Measurements from ENCODE around the gene GSTM1.
"Not testable (repeated sequence)": the region's sequence is repeated elsewhere in the genome, so short reads cannot be mapped to it uniquely, and the experiment has no call there.

Gene GSTM1

DNA sequence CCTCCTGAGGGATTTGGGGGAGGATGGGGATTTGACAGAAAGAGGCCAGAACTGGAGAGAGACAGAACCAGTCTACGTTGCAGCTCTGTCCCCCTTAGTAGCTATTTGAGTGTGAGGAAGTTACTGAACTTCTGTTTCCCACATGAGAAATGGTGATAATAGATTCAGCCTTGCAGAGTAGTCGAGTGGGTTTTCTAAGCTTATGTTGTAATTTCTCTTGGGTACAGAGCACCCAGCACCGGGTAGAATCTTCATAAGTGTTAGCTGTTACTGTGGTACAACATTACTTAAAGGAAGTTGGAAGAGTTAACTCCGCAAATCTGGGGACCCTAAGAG, 27.0 kb upstream of the GSTM1 start:
- not testable (repeated sequence) for DNase-seq

DNA sequence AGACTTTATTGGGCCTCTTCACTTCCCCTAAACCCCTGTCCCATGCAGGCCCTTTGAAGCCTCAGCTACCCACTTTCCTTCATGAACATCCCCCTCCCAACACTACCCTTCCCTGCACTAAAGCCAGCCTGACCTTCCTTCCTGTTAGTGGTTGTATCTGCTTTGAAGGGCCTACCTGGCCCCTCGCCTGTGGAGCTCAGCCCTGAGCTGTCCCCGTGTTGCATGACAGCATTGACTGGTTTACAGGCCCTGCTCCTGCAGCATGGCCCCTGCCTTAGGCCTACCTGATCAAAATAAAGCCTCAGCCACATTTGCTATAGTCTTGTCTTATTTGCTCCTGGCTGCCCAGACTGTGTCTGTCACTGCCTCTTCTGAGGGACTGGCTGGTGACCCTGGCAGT, 26.2 kb upstream of the GSTM1 start:
- DNase-seq: no peak

DNA sequence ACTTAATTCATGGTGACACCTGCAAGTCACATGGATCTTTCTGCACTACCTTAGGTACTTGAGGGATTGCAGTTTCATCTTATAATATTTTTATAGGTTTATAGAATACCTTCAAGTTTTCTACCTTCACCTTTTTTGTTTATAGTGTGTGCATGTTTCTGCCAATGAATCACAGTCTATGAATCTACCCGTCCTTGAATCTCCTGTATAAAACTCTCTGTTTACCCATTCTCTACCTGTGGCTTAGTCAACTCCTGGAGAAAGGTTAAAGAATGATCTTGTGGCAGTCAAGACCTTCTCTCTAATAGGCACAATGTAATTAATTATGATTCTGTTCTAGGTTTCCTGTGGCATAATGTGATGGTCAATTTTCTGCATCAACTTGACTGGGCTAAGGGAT, 22.9 kb upstream of the GSTM1 start:
- DNase-seq: no peak

DNA sequence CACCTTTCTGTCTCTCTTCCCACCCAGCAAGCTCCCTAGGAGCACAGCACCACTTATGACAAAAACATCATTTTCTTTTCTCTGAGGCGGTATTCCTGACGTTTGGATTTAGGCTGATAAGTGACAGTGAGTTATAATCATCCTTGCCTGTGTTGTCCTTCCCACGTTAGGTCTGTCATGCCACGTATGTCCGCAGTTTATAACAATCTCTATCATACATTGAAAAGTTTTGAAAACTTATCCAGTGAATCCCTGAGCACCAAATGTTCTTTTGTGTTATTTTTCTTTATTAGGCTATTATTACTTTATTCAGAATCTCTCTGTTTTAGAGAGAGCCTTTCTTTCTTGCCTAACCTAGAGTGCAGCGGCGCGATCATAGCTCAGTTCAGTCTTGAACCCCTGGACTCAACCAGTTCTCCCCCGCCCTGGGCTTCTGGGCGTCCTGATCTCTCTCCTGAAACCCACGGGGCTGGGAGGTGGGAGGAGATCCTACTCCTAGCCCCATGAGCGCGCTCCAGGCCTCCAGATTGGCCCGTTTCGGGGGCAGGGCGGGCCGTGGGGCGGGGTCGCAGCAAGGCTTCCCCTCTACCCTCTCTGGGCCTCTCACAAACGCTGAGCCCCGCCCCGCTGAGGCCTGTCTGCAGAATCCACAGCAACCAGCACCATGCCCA, 20.0 kb upstream of the GSTM1 start, which contains the start of gene GSTM2:
GSTM2 (plus strand) TSS at position 606 of the 671 bp plus-strand sequence; CDS start at position 665, 59 bp downstream.
- DNase-seq: peak; percentile 78 to 83

GRCh38 chr1:109668123-109668775, 19.4 kb upstream of the GSTM1 start:
- DNase-seq: no peak

DNA sequence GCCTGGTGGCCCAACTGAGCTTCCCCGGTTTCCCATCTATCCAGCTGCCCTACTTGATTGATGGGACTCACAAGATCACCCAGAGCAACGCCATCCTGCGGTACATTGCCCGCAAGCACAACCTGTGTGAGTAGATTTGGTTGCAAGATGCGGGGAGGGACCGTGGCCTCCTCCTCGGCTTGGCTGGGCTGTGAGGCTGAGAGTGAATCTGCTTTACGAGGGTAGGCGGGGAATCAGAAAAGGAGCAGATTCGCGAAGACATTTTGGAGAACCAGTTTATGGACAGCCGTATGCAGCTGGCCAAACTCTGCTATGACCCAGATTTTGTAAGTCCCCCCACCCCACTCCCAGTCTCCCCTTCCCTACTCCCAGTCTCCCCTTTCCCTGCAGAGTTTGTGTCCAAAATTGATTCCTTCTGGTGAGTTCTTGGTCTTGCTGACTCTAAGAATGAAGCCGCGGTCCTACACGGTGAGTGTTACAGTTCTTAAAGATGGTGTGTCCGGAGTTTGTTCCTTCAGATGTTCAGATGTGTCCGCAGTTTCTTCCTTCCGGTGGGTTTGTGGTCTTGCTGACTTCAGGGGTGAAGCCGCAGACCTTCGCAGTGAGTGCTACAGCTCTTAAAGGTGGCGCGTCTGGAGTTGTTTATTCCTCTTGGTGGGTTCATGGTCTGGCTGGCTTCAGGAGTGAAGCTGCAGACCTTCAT, 18.2 kb upstream of the GSTM1 start:
- DNase-seq: no peak

- DNase-seq: not testable (repeated sequence)
Measured at GRCh38 chr1:109669949-109670302, 17.7 kb upstream of the GSTM1 start.

DNA sequence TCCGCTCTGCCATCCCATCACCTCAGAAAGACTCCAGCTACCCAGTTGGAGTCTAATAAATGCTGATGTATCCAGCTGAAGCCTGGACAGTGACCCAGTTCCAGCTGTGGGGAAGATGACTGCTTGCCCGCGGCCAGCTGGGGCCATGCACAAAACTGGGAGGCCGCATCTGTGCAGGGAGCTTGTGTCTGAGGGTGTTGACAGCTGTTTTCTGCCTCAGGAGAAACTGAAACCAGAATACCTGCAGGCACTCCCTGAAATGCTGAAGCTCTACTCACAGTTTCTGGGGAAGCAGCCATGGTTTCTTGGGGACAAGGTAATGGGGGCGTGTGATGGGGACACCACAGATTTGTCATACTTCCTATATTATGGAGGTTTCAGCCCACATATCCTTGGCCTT, 16.6 kb upstream of the GSTM1 start:
- no peak for DNase-seq

DNA sequence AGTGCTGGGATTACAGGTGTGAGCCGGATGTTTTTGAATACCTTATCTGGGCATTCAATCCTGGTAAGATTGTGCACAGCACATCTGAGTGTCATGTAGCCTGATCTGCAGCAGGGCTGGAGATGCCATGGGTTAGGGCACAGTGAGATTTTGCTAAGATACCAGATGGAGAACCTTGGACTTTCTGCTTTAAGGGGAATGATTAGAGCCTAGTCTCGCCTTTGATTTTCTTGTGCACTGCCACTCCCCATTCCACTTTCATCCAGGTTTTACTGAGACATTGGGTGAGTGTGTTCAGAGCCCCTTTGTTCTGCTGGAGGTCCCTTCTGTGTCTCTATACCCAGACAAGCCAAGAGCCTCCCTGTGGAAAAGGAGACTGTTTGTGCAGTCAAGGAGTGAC, 13.8 kb upstream of the GSTM1 start:
- DNase-seq: not testable (repeated sequence)

DNA sequence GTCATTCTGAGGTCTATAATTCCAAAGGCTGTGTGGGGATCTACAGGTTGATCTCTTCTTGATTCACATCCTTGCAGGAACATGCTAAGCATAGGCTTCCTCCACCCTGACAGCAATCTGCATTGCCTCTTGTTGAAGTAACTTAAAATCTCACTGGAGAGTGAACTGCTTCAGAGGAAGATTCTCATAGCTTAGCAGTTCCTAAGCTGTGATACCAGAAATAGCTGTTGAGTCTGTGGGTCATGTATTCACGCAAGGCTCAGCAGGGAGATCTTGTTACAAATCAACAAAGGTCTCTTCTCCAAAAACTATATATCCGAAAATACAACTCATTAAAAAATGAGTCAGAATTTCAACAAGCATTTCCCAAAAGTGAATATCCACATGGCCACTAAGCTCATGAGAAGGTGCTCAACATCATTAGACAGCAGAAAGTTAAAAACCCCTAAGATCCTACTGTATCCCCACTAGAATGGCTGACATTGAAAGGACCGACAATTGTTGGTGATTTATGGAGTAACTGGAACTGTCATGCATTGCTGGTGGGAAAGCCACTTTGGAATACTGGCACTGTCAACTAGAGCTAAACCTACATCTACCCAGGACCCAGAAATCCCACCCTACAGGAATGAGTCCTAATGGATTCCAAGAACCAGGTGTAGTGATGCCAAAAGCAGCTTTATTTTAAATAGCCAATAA, 10.8 kb upstream of the GSTM1 start:
- not testable (repeated sequence) for DNase-seq

DNA sequence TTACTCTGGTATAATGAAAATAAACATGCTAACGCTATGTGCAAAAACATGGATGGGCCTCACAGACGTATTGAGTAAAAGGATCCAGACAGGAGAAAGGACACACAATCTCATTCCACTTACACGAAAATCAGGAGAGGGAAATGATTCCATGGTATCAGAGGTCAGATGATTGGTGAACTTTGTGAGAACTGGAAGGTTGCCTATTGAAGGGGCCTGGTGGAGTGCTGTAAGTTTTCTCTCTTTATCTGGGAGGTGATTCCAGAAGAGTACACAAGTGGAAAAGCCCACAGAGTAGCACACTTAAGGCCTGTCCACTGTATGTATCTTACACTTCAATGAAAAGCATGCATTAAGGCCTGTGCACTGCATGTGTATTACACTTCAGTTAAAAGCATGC, 10.2 kb upstream of the GSTM1 start:
- DNase-seq: no peak

DNA sequence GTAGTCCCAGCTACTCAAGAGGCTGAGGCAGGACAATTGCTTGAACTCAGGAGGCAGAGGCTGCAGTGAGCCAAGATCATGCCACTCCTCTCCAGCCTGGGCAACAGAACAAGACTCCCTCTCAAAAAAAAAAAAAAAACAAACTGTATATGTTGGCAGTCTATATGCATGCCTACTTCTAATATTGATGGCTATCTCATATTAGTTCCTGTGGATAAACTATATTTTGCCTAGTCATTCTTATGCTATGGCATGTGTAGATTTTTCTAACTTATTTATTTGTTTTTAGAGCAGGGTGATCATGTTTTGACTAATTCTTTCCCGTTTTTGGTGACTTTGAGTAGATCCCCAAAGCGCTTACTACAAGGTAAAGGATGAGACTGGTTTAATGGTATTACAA, 9.0 kb upstream of the GSTM1 start:
- DNase-seq: not testable (repeated sequence)

- DNase-seq: not testable (repeated sequence)
Measured at GRCh38 chr1:109684777-109685176, 2.8 kb upstream of the GSTM1 start.

- not testable (repeated sequence) for DNase-seq
Measured at GRCh38 chr1:109685399-109685798, 2.2 kb upstream of the GSTM1 start.

GRCh38 chr1:109685890-109686289, 1.7 kb upstream of the GSTM1 start:
- DNase-seq: not testable (repeated sequence)

DNA sequence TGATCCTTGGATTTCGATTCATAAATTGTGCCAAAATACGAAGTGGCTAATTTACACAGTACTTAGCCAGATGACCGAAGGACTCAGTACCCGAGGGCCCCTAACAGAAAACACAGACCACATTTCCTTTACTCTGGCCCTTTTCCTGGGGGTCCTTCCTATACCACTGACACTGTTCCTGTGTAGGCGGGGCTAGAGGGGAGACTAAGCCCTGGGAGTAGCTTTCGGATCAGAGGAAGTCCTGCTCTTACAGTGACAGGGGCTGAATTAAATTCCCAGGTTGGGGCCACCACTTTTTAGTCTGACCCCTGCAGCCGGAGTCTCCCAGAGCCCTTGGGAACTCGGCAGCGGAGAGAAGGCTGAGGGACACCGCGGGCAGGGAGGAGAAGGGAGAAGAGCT, 508 bp upstream of the GSTM1 start:
- DNase-seq: not testable (repeated sequence)

GRCh38 chr1:109689844-109690405, 2.3 kb downstream of the GSTM1 start:
- DNase-seq: no peak

- no peak for DNase-seq
Measured at GRCh38 chr1:109691759-109692158, 4.1 kb downstream of the GSTM1 start.

DNA sequence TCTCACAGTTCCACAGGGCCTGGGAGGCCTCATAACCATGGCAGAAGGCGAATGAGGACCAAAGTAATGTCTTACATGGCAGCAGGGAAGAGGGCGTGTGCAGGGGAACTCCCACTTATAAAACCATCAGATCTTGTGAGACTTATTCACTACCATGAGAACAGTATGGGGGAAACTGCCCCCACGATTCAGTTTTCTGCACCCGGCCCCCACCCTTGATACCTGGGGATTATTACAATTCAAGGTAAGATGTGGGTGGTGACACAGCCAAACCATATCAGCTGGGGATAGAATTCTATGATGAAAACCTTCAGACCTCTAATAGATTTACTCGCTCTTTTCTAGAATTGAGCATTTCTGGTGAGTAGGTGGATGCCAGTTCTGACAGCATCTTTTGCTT, 6.8 kb downstream of the GSTM1 start:
- not testable (repeated sequence) for DNase-seq

GRCh38 chr1:109695138-109695537, 7.5 kb downstream of the GSTM1 start:
- DNase-seq: not testable (repeated sequence)

GRCh38 chr1:109697066-109697465, 9.4 kb downstream of the GSTM1 start:
- no peak for DNase-seq

GRCh38 chr1:109697861-109698260, 10.2 kb downstream of the GSTM1 start:
- DNase-seq: not testable (repeated sequence)

GRCh38 chr1:109702940-109703339, 15.3 kb downstream of the GSTM1 start:
- not testable (repeated sequence) for DNase-seq
